ENCODE measurements around the gene RPL15.
"Not testable (repeated sequence)": the region's sequence is repeated elsewhere in the genome, so short reads cannot be mapped to it uniquely, and the experiment has no call there.

RPL15 gene

GRCh38 chr3:23911397-23911796 is 5.5 kb upstream of the RPL15 start:
- no peak for DNase-seq (ENCODE audit: low spot score)
- H3K27ac Mint-ChIP-seq, result no peak overlapping the region
- H3K27me3 Mint-ChIP-seq (ENCODE audit: low read depth), result peaks cover 20% of the 10 kb centered on the region
- no peak overlapping the region for H3K4me3 Mint-ChIP-seq
- peaks cover 7% of the 10 kb centered on the region for H3K4me1 Mint-ChIP-seq (ENCODE audit: low read depth)
- no peaks in the 10 kb centered on the region for H3K9me3 Mint-ChIP-seq
- H3K36me3 Mint-ChIP-seq (ENCODE audit: low read depth), result no peaks in the 10 kb centered on the region

- not testable (repeated sequence) for H3K36me3 Mint-ChIP-seq (ENCODE audit: low read depth); H3K27ac Mint-ChIP-seq; H3K4me1 Mint-ChIP-seq (ENCODE audit: low read depth); H3K9me3 Mint-ChIP-seq; DNase-seq (ENCODE audit: low spot score); H3K4me3 Mint-ChIP-seq
- peaks cover 20% of the 10 kb centered on the region for H3K27me3 Mint-ChIP-seq (ENCODE audit: low read depth)
Observed at GRCh38 chr3:23912335-23912734, 4.6 kb upstream of the RPL15 start.

GRCh38 chr3:23913182-23913581 is 3.8 kb upstream of the RPL15 start:
- H3K36me3 Mint-ChIP-seq (ENCODE audit: low read depth), result peaks cover 12% of the 10 kb centered on the region
- H3K27ac Mint-ChIP-seq, result no peak overlapping the region
- H3K4me1 Mint-ChIP-seq (ENCODE audit: low read depth), result peaks cover 12% of the 10 kb centered on the region
- DNase-seq (ENCODE audit: low spot score), result no peak
- no peaks in the 10 kb centered on the region for H3K9me3 Mint-ChIP-seq
- H3K27me3 Mint-ChIP-seq (ENCODE audit: low read depth), result peaks cover 20% of the 10 kb centered on the region
- H3K4me3 Mint-ChIP-seq, result no peak overlapping the region

- DNase-seq (ENCODE audit: low spot score), result no peak
- peaks cover 21% of the 10 kb centered on the region for H3K36me3 Mint-ChIP-seq (ENCODE audit: low read depth)
Observed at GRCh38 chr3:23913873-23914743, 2.8 kb upstream of the RPL15 start.

GRCh38 chr3:23915537-23916108 is 1.3 kb upstream of the RPL15 start:
- no peak overlapping the region for H3K27ac Mint-ChIP-seq
- peaks cover 20% of the 10 kb centered on the region for H3K27me3 Mint-ChIP-seq (ENCODE audit: low read depth)
- H3K36me3 Mint-ChIP-seq (ENCODE audit: low read depth), result peaks cover 36% of the 10 kb centered on the region
- DNase-seq (ENCODE audit: low spot score), result no peak
- H3K4me1 Mint-ChIP-seq (ENCODE audit: low read depth), result peaks cover 31% of the 10 kb centered on the region
- H3K9me3 Mint-ChIP-seq, result no peaks in the 10 kb centered on the region
- H3K4me3 Mint-ChIP-seq, result peak overlapping the region; percentile 98

More at GRCh38 chr3:23913873-23914743, 2.8 kb upstream of the RPL15 start:
- Mint-ChIP-seq H3K4me1 (ENCODE audit: low read depth) (peaks cover 20% of the 10 kb centered on the region), H3K27ac (no peak overlapping the region), H3K4me3 (no peak overlapping the region), H3K27me3 (ENCODE audit: low read depth) (peaks cover 20% of the 10 kb centered on the region), H3K9me3 (no peaks in the 10 kb centered on the region)

GRCh38 chr3:23916152-23916885 is 613 bp upstream of the RPL15 start:
- Mint-ChIP-seq H3K27ac (peak overlapping the region; percentile 97), H3K36me3 (ENCODE audit: low read depth) (peaks cover 42% of the 10 kb centered on the region), H3K4me1 (ENCODE audit: low read depth) (peaks cover 31% of the 10 kb centered on the region), H3K4me3 (peak overlapping the region; percentile 98), H3K27me3 (ENCODE audit: low read depth) (peaks cover 20% of the 10 kb centered on the region), H3K9me3 (no peaks in the 10 kb centered on the region)
- no peak for DNase-seq (ENCODE audit: low spot score)

- Mint-ChIP-seq H3K4me3 (peak overlapping the region; percentile 98), H3K27ac (peak overlapping the region; percentile 97), H3K27me3 (ENCODE audit: low read depth) (peaks cover 20% of the 10 kb centered on the region), H3K4me1 (ENCODE audit: low read depth) (peaks cover 31% of the 10 kb centered on the region), H3K36me3 (ENCODE audit: low read depth) (peaks cover 46% of the 10 kb centered on the region)
- DNase-seq (ENCODE audit: low spot score); H3K9me3 Mint-ChIP-seq: not testable (repeated sequence)
Observed at GRCh38 chr3:23917679-23918303, 859 bp downstream of the RPL15 start.

- H3K9me3 Mint-ChIP-seq; DNase-seq (ENCODE audit: low spot score): not testable (repeated sequence)
- Mint-ChIP-seq H3K4me3 (peak overlapping the region; percentile 98), H3K36me3 (ENCODE audit: low read depth) (peaks cover 47% of the 10 kb centered on the region), H3K27me3 (ENCODE audit: low read depth) (peaks cover 20% of the 10 kb centered on the region), H3K27ac (peak overlapping the region; percentile 97), H3K4me1 (ENCODE audit: low read depth) (peaks cover 31% of the 10 kb centered on the region)
Observed at GRCh38 chr3:23918331-23918730, 1.4 kb downstream of the RPL15 start.

- no peaks in the 10 kb centered on the region for H3K9me3 Mint-ChIP-seq
- peaks cover 31% of the 10 kb centered on the region for H3K4me1 Mint-ChIP-seq (ENCODE audit: low read depth)
- H3K27ac Mint-ChIP-seq, result no peak overlapping the region
- no peak overlapping the region for H3K4me3 Mint-ChIP-seq
- H3K27me3 Mint-ChIP-seq (ENCODE audit: low read depth), result peaks cover 15% of the 10 kb centered on the region
- peaks cover 47% of the 10 kb centered on the region for H3K36me3 Mint-ChIP-seq (ENCODE audit: low read depth)
- DNase-seq (ENCODE audit: low spot score), result no peak
Observed at GRCh38 chr3:23919628-23920027, 2.7 kb downstream of the RPL15 start.

- no peaks in the 10 kb centered on the region for H3K9me3 Mint-ChIP-seq
- H3K27me3 Mint-ChIP-seq (ENCODE audit: low read depth), result peaks cover 10% of the 10 kb centered on the region
- H3K27ac Mint-ChIP-seq, result peak overlapping the region; percentile 49
- peaks cover 47% of the 10 kb centered on the region for H3K36me3 Mint-ChIP-seq (ENCODE audit: low read depth)
- peaks cover 31% of the 10 kb centered on the region for H3K4me1 Mint-ChIP-seq (ENCODE audit: low read depth)
- peak overlapping the region; percentile 18 for H3K4me3 Mint-ChIP-seq
- no peak for DNase-seq (ENCODE audit: low spot score)
Observed at GRCh38 chr3:23920151-23920655, 3.3 kb downstream of the RPL15 start.

GRCh38 chr3:23921052-23921511 is 4.2 kb downstream of the RPL15 start:
- H3K4me3 Mint-ChIP-seq, result no peak overlapping the region
- H3K9me3 Mint-ChIP-seq, result no peaks in the 10 kb centered on the region
- H3K27me3 Mint-ChIP-seq (ENCODE audit: low read depth), result peaks cover 3% of the 10 kb centered on the region
- peaks cover 24% of the 10 kb centered on the region for H3K4me1 Mint-ChIP-seq (ENCODE audit: low read depth)
- no peak overlapping the region for H3K27ac Mint-ChIP-seq
- DNase-seq (ENCODE audit: low spot score), result no peak
- H3K36me3 Mint-ChIP-seq (ENCODE audit: low read depth), result peaks cover 47% of the 10 kb centered on the region

- no peak for DNase-seq (ENCODE audit: low spot score)
- Mint-ChIP-seq H3K36me3 (ENCODE audit: low read depth) (peaks cover 29% of the 10 kb centered on the region), H3K9me3 (no peaks in the 10 kb centered on the region), H3K27me3 (ENCODE audit: low read depth) (peaks cover 5% of the 10 kb centered on the region), H3K27ac (no peak overlapping the region), H3K4me3 (no peak overlapping the region), H3K4me1 (ENCODE audit: low read depth) (peaks cover 14% of the 10 kb centered on the region)
Observed at GRCh38 chr3:23923786-23924185, 6.9 kb downstream of the RPL15 start.

GRCh38 chr3:23926246-23926645 is 9.3 kb downstream of the RPL15 start:
- H3K9me3 Mint-ChIP-seq, result no peaks in the 10 kb centered on the region
- H3K27me3 Mint-ChIP-seq (ENCODE audit: low read depth), result peaks cover 12% of the 10 kb centered on the region
- H3K27ac Mint-ChIP-seq, result no peak overlapping the region

More at GRCh38 chr3:23926246-23926645, 9.3 kb downstream of the RPL15 start:
- Mint-ChIP-seq H3K4me3 (no peak overlapping the region), H3K36me3 (ENCODE audit: low read depth) (peaks cover 5% of the 10 kb centered on the region), H3K4me1 (ENCODE audit: low read depth) (no peaks in the 10 kb centered on the region)
- DNase-seq (ENCODE audit: low spot score), result no peak

Data from T-helper 2 cell treated with Interferon-gamma antibody and Interleukin-4, amounts not matched to agents 5 μg/mL and 100 μg/mL, for 36 hours (primary cell).